GM18909 (cell line): ENCODE results near the gene NOC4L.

Source experiments
- ATAC-seq: cut with Tn5 transposase; IDR thresholded peaks from one replicate; pipeline ENCODE4 v1.9.1; 2021; ENCODE audit warnings: mild to moderate bottlenecking; ENCODE audit not compliant: unreplicated experiment, poor library complexity

Gene NOC4L

DNA sequence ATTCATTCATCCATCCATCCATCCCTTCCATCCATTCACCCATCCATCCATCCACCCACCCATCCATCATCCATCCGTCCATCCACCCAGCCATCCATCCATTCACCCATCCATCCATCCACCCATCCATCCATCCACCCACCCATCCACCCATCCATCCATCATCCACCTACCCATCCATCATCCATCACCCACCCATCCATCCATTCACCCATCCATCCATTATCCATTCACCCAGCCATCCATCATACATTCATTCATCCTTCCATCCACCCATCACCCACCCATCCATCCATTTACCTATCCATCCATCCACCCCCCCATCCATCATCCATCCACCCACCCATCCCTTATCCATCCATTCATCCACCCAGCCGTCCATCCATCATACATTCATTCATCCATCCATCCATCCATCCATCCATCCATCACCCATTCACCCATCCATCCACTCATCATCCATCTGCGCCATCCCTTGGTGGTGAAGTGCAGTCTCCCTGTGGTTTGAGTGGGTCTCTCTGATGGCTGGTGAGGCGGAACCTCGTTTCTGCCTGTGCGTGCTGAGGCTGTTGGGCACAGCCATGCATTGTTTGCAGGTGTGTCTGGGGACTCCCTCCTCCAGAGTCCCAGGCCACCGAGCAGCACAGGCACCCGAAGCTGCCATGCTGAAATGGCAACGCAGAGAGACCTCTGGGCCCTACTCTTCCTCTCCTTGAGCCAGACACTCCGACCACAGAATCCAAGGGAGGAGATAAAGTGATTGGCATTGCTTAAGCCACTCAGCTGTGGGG, 22.7 kb downstream of the NOC4L start:
- no peak for ATAC-seq

DNA sequence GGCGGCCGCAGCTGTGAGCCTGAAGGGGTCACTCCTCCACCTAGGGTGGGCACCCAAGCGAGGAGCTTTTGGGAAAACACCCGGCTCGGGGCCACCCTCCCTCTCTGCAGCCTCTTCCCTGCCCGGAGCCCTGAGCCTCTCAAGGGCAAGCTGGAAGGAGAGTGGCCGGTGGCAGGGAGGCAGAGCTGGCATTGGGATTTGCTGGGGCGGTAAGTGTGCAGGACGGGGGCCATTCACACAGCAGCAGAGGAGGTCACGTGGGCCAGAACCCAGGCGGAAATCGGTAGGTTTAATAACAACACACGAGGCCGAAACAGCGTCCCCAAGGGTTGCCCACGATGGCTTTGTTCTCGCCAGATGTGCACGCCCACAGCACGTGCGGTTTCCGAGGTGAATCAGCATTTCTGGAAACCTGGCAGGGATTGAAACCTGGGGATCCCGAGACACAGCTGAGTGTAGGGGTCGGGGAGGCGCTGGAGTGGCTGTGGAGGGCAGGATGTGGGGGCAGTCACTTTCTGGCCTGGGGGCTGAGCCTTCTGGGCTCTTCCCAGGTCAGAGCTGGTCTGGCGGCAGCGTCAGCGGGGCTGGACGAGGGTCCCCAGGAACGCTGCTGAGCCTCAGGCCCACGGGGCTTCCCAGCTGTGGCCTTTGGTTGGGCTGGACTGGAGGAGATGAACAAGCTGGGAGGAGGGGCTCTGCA, 23.5 kb downstream of the NOC4L start:
- no peak for ATAC-seq

DNA sequence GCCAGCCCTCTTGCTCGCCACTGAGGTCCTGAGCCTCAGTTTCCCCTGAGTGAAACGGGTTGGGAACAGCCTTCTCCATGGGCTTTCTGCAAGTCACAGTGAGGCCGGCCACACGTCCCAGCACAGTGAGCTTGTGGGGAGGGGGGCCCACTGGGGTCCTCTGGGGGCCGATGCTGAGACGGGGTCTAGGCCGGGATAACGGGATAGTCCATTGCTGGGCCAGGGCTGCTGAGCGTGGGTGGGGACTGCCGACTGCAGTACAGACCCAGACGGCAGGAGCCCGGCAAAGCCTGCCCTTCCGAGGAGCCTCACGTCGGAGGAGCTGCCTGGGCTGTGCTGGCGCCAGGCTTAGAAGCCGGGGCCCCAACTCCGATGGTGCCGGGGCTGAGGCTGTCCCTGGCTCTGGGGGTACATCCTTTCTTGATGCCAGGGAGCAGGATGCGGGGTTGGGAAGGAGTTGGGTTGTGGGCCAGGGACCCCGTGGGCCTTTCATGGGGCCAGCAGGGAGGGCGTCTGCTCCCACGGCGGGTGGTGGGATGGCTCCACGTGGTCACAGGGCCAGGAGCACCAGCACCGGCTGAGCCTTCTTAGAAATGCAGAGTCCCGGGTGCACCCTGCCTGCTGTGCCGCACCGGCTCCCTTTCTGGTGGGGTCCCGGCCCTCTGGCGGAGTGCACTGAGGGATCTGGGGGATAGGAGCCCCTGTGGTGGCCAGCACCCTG, 24.2 kb downstream of the NOC4L start:
- ATAC-seq: no peak

DNA sequence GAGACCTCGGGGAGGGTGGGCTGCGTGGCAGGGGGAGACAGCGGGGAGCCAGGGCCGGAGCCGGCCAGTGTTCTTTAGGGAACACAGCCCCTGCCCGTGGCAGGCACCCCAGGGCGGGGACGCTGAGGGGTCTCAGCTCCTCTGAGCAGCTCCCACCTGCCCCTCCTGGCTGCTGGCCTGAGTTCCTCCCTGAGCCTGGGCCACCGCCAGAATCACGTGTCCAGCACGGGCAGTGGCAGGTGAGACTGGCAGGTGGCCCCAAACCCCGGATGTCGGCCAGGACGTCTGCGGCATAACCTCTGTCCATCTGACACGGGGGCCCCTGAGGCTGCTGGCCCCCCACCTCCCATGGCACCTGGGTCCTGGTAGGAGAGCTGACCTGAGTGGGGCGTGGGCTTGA, 25.1 kb downstream of the NOC4L start:
- ATAC-seq: no peak

DNA sequence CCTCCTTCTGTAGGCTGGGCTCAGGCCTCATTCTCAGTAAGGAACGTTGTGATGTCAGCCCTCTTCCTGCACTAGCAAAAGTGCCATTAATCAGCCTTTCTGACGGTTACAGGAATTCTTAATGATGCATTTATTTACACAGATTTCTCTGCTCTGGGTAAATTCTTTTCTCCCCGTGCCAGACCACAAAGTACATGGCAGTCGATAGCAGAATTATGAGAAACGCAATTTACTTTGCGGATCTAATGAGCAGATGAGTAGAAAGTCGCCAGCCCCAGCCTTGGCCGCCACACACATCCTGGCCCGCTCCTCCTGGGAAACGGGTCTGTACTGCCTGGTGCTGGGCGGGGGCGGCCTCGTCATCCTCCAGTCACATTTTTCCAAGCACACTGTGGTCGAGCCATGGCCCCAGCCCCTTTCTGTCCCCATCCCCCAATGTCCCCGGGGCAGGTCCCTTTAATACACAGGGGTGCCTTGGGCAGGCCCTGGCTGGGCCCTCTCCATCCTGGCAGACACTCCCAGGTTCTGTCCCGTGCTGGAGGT, 25.9 kb downstream of the NOC4L start:
- no peak for ATAC-seq

DNA sequence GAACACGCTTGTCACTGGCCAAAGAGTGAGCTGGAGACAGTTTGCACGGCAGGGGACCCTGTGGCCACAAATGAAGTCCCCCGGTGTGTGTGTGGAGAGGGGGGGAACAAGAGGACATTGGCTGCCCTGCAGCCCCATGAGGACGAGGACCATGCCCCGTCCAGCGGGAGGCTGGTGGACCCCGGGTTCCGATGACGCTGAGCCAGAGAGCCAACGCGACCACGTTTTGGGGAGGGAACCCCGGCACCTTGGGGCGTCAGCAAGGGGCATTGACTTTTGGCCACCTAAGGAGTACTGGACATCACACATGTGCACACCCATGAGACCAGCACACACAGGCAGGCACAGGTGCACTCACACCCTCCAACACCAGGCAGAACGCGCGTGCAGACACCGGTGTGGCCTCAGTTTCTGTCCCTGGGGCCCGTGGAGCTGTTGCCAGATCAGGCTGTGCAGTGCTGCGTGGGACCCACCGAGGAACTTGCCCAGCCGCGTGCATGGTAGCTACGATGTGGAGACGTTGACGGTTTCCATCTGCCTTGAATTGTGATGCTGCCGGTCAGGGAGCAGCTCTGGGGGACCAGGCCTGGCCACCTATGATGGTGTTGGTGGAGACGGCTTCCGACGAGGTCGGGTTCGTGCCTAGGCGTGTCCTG, 26.5 kb downstream of the NOC4L start:
- ATAC-seq: no peak

DNA sequence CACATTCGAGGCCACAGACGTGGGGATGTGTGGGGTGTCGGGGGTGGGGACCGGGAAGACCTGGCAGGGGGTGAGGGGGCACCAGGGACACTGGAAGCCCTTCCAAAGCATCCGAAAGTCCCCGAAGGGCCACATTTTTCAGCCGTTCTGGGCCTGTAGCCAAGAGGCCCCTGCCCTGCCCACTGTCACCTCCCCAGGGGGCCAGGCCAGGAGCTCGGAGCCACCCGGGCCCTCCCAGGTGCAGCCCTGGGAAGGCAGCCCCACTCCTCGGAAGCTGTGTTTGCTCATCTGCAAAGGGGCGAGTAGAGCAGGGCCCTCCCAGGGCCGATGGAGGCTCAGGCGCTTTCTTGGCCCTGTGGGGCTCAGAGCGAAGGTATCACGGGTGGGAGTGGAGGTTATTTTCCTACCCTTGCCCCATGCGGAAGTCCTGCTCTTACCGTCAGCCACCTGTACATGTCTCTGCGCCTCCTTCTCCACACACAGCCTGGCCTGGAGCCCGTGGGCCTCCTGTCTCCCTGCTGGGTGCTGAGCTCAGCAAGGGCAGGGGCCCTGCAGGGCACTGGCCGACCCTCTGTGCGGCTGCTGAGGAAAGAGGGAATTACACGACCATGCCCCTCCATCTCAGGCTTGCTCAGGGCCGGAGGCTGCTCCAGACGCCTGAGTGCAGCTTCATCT, 27.2 kb downstream of the NOC4L start:
- ATAC-seq: no peak

DNA sequence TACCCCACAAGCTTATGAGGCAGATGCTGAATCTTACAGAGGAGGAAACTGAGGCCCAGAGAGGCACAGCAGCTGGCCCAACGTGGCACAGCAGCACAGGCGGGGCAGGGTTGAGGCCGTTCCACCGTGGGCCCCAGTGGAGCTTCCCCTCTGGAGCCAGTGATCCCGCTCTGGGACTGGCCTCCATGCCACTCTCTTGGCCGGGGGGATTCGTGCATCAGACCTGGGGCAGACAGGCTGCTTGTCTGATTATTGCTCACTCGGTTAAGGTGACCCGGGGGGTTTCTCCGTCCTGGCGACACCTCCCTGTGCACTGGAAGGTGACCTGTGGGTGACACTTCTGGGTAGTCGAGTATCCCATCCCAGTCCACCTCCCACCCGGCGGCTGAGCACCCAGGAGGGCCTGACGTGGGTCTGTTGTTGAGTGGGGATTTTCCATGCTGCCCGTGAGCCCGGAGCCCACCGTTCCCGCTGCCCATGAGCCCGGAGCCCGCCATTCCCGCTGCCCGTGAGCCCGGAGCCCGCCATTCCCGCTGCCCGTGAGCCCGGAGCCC, 27.8 kb downstream of the NOC4L start:
- ATAC-seq: no peak

DNA sequence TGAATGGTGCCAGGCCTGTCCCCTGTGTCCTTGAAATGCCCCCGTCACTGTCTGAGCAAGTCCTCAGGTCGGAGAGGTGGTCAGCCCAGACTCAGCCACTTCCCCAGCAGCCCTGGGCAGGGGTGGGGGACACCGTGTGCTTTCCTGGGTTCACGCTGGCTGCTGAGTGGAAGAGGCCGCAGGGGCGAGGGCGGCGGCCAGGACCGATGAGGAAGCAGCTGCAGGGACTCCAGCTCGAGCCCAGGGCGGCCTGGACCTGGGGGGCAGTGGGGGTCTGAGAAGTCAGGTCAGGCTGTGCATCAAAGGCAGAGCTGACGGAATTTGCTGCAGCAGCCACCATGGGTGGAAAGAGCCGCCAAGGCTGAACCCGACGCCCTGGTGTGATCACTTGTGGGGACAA, 28.4 kb downstream of the NOC4L start:
- ATAC-seq: no peak

DNA sequence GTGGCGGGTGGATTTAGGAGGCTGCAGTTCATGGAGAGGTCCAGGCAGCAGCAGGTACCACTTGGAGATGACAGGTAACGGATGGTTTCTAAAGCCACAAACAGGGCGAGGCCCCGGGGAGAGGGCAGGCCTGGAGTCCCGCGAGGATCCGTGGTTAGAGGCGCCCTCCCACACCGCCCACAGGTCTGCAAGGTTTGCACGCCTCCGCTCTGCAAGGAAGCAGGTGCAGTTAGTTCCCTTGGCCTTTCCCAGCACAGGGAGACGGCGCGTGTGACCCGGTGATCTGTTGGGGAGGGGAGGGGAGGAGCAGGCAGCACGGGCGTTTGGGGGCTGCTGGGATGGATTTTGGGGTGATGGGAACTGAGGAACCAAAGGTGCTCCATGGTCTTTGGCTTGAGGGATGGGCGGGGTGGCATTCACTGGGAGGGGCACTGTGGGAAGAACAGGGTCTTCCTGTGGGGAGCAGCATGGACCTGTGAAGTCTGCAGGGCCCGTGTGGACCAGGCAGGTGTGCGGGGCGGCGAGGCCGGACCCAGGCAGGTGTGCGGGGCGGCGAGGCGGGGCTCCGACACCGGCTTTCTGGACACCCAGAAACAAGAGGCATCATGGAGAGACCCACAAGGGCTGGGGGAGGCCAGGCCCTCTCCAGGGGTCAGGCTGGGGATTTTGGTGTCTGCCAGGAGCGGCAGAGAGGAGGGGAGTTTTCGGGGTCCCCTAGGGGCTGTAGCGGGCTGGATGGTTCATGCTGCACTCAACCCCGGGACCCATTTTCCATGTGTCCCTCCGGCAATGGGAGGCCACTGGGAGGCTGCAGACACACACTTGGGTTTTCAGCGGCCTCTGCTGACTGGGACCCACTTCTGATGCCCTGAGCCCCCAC, 29.1 kb downstream of the NOC4L start:
- no peak for ATAC-seq

DNA sequence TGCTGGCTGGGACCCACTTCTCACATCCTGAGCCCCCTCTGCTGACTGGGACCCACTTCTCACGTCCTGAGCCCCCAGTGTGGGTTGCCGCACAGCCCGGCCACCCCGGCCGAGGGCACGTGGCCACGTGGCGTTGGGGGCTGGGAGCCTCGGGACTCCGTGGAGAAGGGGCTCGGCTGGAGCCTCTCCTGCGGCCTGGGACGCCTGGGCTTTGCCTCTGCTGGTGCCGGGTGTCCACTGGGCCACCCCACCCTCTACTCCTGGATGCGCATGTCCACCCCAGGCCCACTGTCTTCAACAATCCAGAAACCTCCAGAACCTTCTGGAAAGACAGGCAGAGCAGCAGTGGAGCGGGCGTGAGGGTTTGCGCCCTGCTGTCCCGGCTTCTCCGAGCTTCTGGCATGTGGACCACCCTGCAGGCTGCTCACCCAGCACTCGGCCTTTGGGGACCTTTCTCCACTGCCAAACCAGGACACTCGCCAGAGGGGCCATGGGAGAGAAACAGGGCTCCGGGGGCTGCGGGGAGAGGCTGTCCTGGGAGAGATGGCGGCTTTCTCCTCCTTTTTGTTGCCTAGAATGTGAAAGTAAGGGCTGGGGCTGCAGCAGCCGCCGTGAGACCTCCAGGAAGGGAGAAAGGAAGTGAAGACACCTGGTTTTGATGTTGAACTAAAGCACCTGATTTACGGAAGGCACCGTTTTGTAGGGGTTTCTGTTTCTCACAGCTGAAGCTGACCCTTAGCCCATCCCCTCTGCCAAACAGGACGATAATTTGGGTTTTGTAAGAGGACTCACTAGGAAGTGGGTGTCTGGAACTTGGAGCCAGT, 30.0 kb downstream of the NOC4L start:
- no peak for ATAC-seq

DNA sequence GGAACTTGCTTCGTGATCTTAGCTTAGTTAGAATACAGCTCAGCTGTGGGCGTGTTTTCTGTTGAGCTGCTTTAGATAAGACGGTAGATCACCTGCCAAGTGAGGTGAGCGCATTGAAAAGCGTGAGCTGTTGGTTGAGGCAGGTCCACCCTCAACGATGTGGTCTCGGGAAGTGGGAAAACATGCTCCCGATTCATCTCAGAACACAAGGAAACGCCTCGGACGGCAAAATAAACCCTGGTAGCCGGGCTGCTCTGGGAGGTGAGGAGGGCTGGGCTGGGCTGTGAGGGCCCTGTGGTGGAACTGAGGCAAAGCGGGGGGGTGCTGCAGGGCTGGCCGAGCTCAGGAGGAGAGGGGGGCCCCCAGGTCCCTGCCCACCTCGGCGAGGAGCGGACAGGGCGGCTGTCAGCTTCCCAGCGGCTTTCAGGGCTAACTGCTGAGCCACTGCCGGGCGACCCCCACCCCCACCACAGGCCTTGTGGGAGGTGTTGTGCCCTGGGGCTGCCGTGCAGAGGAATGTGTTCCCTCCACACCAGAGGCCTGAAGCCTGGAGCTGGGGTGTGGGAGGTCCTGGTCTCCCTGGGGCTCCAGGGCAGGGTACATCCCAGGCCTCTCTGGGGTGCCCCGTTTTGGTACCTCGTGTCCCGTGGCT, 30.7 kb downstream of the NOC4L start:
- no peak for ATAC-seq

DNA sequence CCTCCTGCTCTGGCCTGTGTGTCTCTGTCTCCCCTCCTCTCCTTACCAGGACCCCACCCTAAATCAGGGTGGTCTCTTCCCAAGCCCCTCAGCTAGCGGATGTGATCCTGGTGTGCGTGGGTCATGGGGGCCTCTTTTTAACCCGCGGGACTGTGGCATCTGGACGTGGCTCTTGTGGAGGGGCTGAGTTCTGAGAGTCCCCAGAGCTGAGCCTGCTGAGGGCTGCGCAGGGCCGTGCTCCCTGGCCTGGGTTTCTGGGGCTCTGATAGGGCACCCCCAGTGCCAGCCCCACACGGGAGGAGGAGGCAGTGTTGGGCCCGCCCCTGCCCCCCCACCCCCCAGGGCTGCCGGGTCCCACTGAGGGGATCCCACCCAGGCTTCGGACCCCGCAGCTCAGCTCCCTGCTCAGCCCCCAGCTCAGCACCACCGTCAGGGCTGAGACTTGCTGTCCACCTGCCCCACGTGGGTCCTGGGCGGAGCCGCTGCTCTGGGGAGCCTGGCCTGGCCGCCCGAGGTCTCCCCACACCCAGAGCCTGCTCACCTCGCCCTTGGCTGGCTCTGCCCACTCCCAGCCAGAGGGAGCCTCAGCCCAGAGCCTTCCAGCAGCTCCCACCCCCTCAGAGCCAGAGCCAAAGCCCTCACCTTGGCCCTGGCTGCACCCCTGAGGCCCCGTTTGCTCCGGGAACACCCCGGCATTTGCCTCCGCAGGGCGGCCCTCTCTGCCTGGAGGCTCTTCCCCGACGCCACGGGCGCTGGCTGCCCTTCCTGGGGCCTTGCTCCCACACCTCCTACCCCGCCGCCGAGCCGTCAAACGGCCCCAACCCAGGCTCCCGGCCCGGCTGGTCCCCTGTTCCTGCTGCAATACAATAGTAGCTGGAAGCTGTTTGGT, 31.5 kb downstream of the NOC4L start:
- ATAC-seq: no peak

DNA sequence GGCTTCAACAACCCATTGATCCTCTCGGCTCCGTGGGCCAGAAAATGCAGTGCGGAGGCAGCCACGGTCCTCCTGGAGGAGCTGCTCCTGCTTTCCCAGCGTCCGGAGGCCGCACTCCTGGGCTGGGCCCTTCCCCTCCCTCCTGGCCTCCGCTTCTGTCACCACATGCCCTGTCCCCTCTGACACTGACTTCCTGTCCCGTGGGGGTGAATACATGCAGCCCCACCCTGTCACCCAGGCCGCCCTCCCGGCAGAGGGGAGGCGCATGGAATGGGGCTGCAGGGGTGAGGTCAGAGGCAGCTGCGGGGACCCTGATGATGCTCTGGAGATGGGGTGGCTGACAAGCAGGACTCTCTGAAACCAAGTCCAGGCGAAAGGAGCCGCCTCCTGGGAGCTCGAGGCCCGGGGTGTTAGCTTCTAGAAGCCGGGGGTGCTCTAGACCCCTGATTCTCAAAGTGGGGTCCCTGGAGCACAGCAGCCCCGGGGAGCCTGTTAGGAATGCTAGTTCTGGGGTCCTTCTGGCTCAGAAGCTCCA, 32.2 kb downstream of the NOC4L start:
- ATAC-seq: no peak

DNA sequence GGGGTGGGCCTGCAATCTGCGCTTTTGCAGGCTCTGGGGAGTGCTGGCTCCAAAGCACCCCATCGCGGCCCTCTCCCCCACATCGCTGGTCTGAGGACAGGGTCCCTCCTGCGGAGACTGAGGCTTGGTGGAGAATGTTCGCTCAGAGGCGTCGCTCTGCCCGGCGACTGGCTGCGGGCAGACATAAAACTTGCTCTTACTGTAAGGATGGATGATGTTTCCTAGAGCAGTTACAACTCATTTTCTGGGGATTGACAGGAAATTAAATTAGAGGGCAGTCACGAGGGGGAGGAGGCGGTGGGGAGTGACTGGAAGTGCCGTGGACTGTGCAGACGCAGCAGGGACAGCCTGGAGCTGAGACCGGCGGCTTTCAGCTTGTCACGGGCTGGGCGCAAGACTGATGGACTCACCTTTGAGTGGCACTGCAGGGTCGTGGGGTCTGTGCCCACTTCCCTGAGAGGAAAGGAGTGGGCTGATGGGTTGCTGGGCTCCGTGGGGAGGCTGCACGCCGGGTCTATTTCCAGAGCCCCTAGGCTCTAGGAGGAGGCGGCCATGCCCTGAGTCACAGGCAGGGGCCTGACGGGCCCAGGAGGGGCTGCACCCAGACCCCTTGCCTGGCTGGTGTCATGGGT, 32.8 kb downstream of the NOC4L start:
- no peak for ATAC-seq

DNA sequence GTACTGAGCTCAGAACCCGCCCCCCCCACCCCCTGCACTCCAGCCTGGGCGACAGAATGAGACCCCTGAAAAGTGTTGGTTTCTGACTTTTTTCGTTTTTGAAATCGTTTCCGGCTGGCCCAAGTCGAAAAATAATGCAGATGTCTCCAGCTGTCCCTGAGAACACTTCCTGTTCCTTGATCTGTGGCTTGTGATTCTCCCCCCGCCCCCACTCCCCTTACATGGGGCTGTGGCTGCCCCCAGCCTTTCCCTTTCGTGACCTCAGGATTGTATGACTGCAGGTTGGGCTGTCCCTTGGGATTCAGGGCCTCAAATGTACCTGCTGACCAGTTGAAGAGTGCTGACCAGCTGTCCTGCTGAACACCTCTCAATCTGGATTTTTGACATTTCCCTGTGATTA, 34.1 kb downstream of the NOC4L start:
- ATAC-seq: no peak
